Fibroblast of skin of right quadriceps (primary cell): ENCODE results near the gene TMEM154.
A peak's percentile ranks its signal among the peaks of the same experiment; 100 is the strongest.

Source experiments
- DNase-seq: peaks from one replicate; pipeline ENCODE4 v3.0.0-alpha.2; 2013

Gene TMEM154, protein sequence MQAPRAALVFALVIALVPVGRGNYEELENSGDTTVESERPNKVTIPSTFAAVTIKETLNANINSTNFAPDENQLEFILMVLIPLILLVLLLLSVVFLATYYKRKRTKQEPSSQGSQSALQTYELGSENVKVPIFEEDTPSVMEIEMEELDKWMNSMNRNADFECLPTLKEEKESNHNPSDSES

DNA sequence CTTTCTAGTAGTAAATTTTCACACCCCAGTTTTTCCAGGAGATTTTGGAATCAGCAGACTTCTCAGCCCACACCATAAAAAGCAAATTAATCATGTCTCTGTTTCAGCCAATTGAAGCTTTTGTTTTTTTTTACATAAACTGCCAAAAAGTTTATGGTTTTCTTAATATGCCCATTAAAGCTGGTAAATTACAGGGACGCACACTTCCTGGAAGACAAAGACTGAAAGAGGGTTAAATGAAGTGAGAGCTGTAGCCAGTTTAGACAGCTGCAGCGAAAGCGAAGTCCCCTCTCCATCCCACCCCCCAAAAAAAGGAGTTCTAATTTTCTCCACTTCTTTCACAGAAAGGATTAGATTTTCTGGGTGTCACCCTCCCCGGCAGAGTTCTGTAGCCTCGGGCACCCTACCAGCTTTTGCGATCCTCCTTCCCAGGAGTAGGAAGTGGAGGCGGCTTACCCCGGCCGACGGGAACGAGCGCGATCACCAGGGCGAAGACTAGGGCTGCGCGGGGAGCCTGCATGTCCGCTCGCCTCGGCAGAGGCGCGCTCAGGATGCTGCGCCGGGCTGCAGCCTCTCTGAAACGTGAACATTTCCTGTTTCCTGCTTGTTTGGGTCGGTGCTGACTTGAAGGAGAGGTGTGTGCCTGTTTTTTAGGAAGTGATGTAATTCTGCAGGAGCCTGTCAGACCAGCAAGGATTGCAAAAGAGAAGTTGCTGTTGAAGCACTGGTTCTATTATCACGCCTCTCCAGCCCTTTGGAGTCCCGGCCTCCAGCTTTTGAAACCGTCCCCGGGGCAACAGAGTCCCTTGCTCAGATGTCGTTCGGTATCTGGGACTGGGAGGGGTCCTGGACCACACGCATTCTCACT lies at the start of gene TMEM154:
Gene TMEM154, minus strand, starts transcription at position 584 of the 868 bp plus-strand sequence. Its CDS starts 64 bp downstream, at position 520.
- DNase-seq: peak; percentile 77

DNA sequence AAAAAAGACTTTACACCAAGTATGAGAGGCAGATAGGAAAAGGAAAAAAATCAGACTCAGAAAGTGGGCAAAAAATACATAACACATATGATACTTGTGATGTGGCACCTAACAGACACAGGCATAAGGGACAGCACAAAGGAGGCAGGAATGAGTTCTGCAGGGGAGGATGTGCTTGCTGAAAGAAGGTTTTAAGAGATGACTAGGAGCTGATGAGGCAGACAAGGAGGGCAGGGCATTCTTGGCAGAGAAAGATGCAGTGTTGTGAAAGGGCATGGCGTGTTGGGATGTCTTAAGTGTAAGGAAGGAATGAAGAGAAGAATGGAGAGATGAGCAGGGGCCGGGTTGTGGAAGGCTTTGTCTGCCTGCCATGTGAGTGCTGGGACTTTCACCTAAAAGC lies 49.7 kb upstream of the TMEM154 start:
- peak; percentile 7 for DNase-seq

DNA sequence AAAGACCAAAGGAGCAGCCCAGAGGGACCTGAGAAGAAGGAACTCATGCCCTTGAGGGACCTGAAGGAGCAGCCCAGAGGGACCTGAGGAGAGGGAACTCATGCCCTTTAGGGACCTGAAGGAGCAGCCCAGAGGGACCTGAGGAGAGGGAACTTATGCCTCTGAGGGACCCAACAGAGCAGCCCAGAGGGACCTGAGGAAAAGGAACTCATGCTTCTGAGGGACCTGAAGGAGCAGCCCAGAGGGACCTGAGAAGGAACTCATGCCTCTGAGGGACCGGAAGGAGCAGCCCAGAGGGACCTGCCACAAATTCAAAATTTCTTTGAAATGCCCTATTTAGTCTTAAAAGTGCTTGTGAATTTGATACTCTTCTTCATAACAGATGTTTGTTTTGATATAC lies 48.5 kb upstream of the TMEM154 start:
- DNase-seq: no peak

DNA sequence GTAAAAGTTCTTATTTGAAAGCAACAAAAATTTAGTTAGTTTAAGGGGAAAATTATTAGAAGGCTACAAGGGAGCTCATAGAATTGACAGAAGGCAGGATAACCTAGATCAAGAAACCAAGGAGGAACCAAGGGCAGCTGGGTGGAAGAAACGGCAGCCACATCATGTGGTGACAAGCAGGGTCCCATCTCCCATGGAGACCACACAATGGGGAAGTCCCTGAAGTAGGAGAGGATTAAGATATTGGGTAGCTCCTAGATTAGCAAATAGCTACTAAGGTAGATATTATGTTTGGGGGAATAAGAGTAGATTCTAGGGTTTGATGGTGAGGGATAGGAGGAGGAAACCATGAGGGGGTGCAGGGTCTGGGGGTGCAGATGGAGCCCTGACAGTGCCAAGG lies 48.0 kb upstream of the TMEM154 start:
- DNase-seq: no peak

DNA sequence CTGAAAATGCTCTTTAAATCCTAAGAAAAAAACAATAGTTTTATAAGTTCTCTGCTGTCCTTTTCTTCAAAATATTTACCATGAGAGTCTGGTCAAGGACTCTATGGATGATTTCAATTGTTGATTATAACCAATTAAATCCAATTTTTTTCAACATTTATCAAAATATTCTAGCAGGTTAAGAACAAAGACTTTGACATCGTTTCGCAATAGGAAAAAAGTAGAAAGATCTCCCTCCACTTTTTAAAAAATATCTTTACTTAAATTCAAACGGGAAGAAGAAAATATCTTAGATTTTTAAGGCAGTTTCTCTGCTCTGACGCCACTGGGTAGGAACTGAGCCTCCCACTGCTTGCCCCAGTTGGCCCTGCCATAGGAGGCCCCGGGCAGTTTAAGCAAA lies 44.7 kb upstream of the TMEM154 start:
- DNase-seq: no peak

DNA sequence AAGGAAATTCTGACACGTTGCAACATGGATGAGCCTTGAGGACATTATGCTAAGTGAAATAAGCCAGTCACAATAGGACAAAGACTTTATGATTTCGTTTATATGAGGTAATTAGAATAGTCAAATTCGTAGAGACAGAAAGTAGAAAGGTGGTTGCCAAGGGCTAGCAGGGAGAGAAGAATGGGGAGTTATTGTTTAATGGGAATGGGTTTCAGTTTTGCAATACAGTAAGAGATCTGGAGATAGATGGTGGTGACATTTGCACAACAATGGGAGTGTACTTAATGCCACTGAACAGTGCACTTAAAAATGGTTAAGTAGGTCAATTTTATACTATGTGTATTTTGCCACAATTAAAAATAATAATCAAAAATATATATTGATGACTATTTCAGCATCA lies 43.4 kb upstream of the TMEM154 start:
- no peak for DNase-seq

DNA sequence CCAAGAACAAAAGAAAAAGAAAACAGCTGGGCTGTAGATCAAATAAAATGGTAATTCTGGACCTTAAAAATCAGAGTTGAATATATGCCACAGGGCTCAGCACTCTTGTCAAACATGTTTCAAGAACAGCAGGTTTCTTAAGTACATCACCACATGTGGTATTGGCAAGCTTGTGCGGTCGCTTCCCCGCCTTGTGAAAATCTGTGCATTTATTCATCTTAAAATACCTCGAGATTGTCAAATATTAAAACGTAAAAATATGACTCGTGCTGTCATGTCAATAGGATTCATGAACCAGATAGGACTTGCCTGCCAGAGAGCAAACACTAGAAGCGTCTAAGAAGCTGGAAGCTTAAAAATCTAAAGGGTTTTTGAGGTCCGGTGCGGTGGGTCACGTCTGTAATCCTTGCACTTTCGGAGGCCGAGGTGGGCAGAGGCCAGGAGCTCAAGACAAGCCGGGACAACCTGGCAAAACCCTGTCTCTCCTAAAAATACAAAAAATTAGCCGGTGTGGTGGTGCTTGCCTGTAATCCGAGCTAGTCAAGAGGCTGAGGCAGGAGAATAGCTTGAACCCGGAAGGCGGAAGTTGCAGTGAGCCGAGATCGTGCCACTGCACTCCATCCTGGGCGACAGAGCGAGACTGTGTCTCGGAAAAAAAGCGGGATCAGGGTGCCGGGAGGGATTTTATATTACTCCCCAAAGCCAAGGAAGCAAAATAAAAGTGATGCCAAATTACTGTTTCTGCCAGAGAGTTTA lies 40.2 kb upstream of the TMEM154 start:
- no peak for DNase-seq

DNA sequence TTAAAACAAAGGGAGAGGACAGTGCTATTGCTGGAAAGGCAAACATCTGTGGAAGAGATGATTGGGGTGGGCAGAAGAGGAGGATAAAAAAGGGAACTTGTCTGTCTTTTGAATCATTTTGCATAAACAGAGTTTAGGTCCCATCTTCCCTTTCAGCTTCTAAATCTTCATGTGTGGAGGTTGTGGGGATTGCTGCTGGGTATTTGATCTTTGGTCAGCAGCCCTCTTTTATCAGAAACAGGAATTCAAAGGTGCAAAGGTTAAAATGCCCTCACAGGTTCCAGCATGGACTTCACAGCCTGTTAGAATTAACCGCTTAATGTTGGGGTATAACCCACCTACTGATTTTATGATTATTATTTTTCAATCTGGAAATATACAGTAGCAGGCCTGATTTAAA lies 39.5 kb upstream of the TMEM154 start:
- no peak for DNase-seq

DNA sequence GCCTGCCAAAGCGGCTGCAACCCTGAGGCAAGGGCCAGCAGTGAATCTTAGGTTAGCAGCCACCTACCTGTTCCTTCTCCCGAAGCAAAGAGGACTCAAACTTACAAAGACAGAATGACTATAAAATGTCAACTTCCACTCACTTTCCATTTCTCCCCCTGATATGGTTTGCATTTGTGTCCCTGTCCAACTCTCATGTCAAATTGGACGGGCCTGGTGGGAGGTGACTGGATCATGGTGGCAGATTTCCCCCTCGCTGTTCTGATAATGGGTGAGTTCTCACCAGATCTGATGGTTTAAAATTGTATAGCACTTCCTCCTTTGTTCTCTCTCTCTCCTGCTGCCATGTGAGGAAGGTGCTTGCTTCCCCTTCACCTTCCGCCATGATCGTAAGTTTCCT lies 35.3 kb upstream of the TMEM154 start:
- no peak for DNase-seq

DNA sequence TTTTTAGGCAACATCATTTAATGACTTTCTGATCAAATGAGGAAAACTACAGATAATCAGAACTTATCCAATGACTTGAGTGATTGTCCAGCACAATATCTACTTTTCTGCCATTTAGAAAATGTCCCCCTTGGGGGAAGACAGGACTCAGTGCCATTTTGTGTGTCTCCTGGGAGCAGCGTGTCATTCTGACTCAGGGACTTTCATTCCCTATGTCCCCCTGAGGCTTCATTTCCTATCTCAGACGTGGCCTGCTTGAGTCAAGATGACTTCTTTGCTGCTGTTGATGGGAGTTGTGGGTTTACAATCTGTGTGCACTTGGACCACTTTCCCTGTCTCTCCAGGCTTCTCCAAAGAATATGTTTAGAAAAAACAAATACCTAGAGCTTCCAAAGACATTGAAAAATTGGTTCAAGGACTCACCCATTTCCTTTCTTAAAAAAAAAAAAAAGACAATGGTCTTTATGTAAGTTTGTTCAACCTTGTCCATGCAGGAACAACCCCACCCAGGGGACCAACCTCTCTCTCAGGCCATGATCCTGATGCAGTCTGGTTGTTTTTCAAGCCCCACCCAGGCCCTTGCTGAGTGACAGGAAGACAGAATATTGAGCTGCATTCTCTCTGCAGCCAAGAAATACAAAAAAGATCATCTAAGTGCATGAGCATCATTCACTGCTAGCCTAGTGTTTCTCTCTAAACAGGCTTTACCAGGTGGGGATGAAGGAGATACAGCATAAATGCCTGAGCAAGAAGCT lies 34.3 kb upstream of the TMEM154 start:
- DNase-seq: no peak

DNA sequence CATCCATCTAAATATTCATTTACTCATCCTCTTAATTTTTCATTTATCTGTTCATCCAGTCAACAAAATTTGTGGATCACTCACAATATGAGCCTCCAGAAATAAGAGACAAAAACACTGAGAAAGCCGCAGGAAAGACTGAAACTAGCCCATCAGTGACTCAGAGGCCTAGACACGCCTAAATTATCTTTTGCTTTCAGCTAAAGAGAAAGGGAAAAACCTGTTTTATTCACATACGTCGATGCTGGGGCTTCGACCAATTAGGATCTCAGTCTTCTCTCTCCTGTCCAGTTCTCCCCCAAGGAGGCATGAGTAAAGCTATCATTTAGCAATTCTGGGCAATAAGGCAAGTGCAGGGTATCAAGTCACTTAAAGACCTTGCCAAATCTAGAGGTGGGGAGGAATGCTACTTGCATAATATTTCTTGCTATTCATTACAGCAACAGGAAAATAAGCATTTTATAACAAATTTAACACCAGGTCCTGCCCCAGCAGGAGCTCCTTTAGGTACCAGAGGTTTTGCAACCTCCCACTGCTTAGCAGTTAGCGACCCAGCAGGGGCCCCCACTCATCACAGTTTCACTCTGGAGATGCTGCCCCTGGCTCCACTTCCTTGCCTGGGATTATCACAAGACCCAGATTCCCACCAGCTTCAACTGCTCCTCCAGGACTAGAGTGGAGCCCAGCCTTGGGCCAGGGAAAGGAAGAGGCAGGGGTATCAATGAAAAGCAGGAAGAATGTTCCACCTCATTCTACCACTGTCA lies 30.1 kb upstream of the TMEM154 start:
- no peak for DNase-seq

DNA sequence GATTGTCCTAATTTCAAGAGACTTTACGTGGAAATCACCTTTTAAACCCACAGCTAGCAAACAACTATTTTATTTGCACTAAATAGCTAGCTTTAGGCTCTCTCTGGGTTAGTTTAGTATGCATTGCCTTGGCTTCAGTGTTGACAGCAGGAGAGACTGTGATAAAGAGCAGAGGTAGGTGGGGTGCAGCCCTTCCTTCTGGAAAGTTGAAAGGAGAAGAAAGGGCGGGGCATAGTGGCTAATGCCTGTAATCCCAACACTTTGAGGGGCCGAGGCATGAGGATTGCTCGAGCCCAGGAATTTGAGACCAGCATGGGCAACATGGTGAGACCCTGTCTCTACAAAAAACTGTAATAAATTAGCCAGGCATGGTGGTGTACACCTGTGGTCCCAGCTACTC lies 29.0 kb upstream of the TMEM154 start:
- no peak for DNase-seq

DNA sequence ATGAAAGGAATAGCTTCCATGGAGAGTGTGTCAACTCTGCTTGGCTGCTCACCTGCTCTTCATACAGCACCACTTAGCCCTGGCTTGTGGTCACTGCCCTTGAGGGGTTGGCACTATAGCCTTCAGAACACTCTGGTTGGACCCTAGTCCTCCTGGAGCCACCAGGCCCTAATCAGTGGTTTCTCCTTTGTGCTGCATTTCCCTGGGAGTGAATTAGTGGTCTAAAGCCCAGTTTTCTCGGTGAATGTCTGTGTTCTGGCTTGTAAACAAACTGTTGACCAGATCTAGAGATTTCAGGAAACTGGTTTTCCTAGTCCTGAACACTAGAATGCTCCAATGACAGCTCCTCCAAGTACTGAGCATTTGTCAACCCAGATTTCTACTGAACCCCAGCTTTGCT lies 28.6 kb upstream of the TMEM154 start:
- DNase-seq: no peak

DNA sequence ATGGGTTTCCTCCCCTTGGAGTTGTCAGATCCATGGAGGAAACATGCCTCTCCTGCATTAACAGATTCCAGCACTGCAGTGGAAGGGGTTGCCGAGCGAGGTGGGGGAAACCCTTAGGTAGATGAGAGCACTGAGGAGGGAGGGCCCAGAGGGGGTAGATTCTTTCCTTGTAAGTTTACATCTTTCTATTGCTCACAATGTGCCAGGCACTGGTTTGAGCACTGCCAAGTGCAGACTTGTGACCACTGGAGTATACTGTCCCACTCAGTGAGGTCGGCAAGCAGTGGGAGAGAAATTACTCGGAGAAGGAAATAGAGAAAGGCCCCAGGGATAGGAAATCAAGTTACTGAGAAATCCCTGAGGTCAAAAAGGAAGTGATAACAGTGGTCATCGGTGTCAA lies 27.8 kb upstream of the TMEM154 start:
- DNase-seq: no peak

DNA sequence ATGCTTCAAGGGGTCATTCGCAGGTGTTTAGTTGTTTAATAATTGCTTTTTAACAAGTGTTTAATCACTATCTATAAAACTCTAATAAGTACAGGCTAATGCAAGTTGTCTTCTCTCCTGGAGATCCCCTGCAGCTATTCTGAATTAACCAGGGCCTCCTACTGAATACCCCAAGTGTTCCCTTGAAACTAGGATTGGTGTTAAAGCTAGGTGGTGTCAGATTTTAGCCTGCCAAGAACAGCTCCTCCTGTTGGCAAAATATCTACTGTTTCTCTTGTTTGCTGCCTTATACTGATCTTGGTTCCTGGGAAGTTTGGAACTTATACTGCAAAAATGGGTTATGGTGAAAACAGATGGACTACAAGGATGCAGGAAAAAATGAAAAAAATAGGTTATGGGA lies 26.1 kb upstream of the TMEM154 start:
- DNase-seq: no peak

DNA sequence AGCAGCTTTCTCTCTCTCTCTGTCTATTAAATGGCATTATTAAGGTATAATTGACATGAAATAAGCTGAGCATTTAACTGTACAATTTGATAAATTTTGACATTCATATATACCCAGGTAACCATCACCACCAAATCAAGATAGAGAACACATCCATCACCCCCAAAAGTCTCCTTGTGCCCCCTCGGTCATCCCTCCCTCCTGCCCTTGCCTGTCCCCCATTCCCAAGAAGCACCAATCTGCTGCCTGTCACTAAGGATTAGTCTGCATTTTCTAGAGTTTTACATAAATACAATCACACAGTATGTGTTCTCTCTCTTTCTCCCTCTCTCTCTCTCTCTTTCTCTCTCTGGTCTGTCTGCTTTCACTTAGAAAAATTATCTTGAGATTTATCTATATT lies 25.0 kb upstream of the TMEM154 start:
- DNase-seq: no peak

DNA sequence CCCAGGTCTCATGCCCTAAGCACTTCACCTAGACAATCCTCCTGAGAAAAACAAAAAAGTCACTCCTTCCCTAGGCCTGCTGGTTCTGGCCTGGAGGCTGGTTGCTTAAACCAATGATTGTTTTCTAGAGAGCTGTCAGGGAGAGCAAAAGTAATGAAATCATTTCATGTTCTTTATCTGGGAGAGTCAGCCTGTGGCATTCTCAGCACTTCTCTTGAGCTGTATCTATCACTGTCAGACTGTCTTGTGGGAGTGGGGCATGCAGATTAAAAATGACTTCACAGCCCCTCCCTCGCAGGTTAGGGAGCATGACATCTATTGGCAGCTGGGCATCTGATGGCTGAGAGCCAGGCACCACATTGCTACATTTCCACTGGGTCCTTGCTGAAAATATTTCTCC lies 20.4 kb upstream of the TMEM154 start:
- DNase-seq: no peak

DNA sequence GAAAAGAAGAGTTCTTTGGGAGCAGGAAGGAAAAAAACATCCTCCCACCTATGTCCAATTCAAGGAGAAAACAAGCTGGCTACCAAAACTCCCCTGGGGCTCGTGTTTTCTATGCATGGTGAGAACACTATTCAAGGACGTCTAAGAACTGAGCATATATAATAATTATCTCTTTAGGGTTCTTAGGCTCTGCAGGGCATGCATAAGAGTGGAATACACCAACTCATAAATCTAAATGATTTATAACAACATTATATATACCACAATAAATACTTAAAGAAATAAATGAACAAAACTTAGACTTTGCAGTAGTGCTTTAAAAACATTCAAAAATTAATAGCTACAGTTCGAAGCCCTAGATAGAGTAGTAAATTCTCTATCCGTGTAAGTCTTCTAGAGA lies 19.5 kb upstream of the TMEM154 start:
- DNase-seq: no peak

DNA sequence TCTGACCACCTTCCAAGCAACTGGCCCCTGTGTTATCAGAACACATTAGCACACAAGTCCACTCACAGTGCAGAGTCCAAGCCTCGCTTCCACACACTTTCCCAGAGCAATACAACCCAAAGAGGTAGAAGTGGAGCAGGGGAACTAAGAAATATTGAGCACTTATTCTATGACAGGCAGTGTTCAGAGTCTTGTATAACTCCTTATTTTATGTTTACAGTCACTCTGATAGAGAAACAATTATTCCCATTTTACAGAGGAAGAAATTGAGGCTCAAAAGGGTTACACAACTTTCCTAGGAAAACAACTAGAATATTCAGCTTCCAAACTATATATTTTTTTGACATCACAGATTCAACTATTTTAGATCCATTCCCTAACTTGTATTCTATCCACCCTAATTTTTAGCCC lies 18.3 kb upstream of the TMEM154 start:
- DNase-seq: no peak

DNA sequence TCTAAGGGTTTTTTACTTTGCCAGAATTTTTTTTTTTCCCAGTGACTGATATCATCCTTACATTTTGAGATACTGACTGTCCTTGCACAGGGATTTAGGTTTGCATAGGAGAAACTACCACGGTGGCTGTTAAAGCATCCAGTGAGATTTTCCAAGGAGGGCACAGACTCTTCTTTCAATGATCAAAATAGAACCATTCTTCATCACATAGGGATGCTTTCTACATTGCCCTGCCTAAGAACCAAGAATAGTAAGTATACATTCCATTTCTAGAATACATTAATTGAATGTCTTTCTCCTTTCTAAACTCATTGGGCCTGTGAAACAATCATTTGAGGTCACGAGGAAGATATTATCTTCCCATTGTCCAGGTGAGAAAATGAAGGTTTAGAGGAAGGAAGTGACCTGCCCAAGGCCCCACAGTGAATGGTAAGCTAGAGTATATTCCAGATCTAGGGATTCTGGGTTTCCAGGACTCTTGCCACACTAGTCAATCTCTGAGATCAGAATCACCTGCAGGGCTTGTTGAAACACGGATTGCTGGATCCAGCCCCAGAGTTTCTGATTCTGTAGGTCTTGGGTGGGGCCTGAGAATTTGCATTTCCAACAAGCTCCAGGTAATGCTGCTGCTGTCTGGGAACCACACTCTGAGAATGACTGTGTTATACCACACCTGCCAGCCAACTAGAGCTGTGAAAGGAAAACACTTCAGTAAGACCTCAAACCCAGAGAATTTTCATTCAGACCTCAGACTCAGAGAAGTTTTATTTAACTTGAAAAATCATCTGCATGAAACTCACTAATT lies 17.7 kb upstream of the TMEM154 start:
- no peak for DNase-seq

DNA sequence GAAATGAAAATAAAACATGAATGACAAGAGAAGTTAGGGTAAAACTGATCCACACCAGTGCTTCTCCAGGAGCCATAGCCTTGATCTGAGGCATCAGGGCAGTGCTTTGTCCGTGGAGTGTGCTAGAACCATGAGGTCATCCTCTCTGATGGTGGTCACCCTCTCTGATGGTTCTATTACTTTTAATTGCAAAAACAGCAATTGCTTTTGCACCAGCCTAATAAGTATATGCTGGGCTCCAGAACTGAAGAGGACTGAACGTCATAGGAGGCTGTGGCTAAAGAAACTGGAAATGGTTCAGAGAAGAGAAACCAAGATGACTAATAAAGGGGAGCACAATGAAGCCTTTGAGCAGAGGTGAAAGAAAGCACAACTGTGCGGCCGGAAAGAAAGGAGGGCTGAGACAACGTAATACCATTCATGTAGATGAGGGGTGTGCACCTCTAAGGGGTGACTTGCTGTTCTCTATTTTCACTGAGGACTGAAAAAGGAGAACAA lies 17.0 kb upstream of the TMEM154 start:
- DNase-seq: no peak
